Measurements from ENCODE around the gene CYP4F22.

- TF ChIP-seq CTCF (IDR thresholded peaks at IDR 0.05; ENCODE audit: low read depth, low read length) = no peak
- no peak for TF ChIP-seq EZH2phosphoT487 (IDR thresholded peaks at IDR 0.05; ENCODE audit: low read depth)
Observed at GRCh38 chr19:15549581-15549980, 41.3 kb downstream of the CYP4F22 start.

All from OCI-LY3 (cell line).